ENCODE measurements around the gene ACSL4.

Gene ACSL4

DNA sequence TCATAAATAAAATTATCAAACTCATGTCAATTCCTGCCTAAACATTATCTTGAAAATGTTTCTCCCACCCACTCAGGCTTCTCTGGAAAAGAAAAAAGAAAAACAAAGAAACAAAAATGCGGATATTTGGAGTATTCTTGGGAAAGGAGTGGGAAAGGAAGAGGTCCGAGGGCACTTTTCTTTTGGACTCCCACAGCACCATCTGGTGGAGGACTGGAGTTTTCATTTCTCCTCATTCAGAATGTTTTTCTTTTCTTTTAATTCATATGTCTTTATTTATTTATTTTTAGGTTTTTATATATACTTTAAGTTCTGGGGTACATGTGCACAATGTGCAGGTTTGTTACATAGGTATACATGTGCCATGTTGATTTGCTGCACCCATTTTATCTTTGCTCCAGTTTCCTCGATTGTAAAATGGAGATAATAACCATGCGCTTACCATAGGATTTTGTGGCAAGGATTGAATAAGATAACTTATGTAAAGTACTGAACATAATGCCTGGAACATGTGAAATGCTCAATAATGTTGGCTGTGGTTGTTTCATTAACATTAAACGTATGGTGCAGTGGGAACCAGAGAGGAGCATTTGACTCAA lies 100.1 kb downstream of the ACSL4 start (continued):
- TF ChIP-seq ZFP30 (CRISPR knock-in tag; IDR thresholded peaks at IDR 0.05) = no peak
- TF ChIP-seq ZNF8 (CRISPR knock-in tag; IDR thresholded peaks at IDR 0.05) = no peak
- TF ChIP-seq GLIS3 (CRISPR knock-in tag; IDR thresholded peaks at IDR 0.05) = no peak
- no peak for TF ChIP-seq SNAI2 (CRISPR knock-in tag; IDR thresholded peaks at IDR 0.05)
- TF ChIP-seq ZNF565 (CRISPR knock-in tag; conservative IDR thresholded peaks at IDR 0.05; ENCODE audit: low read depth) = no peak
- TF ChIP-seq ZFP3 (CRISPR knock-in tag; IDR thresholded peaks at IDR 0.05) = no peak
- TF ChIP-seq TOX (CRISPR knock-in tag; IDR thresholded peaks at IDR 0.05; ENCODE audit: borderline replicate concordance) = no peak
- TF ChIP-seq ZNF70 (CRISPR knock-in tag; IDR thresholded peaks at IDR 0.05) = no peak
- TF ChIP-seq BACH2 (CRISPR knock-in tag; IDR thresholded peaks at IDR 0.05; ENCODE audit: borderline replicate concordance) = no peak

DNA sequence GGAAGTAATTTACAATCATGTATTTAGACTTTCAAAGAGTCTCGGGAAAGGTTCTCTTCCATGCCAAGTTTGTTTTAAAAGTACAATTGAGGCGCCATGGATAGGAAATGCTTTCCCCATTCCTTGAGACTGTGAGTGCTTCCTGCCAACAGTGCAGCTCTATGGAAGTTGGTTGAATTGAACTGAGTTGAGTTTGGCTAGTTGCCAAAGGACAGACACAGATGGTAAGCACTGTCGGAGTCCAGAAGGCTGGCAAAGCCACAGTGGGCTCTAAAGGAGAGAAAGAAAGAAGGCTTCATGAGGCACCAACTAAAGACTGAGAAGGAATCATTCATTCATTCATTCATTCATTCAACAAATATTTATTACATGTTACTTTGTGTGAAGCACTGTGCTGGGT lies 103.7 kb downstream of the ACSL4 start:
- TF ChIP-seq, protein P1, sequence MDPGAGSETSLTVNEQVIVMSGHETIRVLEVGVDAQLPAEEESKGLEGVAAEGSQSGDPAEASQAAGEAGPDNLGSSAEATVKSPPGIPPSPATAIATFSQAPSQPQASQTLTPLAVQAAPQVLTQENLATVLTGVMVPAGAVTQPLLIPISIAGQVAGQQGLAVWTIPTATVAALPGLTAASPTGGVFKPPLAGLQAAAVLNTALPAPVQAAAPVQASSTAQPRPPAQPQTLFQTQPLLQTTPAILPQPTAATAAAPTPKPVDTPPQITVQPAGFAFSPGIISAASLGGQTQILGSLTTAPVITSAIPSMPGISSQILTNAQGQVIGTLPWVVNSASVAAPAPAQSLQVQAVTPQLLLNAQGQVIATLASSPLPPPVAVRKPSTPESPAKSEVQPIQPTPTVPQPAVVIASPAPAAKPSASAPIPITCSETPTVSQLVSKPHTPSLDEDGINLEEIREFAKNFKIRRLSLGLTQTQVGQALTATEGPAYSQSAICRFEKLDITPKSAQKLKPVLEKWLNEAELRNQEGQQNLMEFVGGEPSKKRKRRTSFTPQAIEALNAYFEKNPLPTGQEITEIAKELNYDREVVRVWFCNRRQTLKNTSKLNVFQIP (CRISPR knock-in tag; IDR thresholded peaks at IDR 0.05; ENCODE audit: borderline replicate concordance, low read depth) = no peak
- no peak for TF ChIP-seq ZFP3 (CRISPR knock-in tag; IDR thresholded peaks at IDR 0.05)
- TF ChIP-seq, protein P2, sequence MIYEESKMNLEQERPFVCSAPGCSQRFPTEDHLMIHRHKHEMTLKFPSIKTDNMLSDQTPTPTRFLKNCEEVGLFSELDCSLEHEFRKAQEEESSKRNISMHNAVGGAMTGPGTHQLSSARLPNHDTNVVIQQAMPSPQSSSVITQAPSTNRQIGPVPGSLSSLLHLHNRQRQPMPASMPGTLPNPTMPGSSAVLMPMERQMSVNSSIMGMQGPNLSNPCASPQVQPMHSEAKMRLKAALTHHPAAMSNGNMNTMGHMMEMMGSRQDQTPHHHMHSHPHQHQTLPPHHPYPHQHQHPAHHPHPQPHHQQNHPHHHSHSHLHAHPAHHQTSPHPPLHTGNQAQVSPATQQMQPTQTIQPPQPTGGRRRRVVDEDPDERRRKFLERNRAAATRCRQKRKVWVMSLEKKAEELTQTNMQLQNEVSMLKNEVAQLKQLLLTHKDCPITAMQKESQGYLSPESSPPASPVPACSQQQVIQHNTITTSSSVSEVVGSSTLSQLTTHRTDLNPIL (CRISPR knock-in tag; IDR thresholded peaks at IDR 0.05; ENCODE audit: low read depth) = no peak
- TF ChIP-seq ZC3H10 (CRISPR knock-in tag; IDR thresholded peaks at IDR 0.05) = no peak
- no peak for TF ChIP-seq ZFP30 (CRISPR knock-in tag; IDR thresholded peaks at IDR 0.05)
- TF ChIP-seq, protein P3, sequence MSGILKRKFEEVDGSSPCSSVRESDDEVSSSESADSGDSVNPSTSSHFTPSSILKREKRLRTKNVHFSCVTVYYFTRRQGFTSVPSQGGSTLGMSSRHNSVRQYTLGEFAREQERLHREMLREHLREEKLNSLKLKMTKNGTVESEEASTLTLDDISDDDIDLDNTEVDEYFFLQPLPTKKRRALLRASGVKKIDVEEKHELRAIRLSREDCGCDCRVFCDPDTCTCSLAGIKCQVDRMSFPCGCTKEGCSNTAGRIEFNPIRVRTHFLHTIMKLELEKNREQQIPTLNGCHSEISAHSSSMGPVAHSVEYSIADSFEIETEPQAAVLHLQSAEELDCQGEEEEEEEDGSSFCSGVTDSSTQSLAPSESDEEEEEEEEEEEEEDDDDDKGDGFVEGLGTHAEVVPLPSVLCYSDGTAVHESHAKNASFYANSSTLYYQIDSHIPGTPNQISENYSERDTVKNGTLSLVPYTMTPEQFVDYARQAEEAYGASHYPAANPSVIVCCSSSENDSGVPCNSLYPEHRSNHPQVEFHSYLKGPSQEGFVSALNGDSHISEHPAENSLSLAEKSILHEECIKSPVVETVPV (CRISPR knock-in tag; IDR thresholded peaks at IDR 0.05) = no peak
- TF ChIP-seq ZNF70 (CRISPR knock-in tag; IDR thresholded peaks at IDR 0.05) = no peak
- TF ChIP-seq GLIS3 (CRISPR knock-in tag; IDR thresholded peaks at IDR 0.05) = no peak
- ATAC-seq = no peak

DNA sequence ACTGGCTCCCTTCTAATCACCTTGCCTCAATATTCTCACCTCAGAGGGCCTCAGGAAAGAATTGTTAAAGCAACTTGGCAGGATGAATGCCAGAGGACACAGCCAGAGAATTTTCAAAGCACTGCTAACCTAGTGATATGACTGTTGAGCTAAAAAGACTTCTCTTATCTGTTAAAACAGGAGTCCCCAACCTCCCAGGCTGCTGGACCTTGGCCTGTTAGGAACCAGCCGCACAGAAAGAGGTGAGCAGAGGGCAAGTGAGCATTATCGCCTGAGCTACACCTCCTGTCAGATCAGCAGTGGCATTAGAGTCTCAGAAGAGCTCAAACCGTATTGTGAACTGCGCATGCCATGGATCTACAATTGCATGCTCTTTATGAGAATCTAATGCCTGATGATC lies 106.4 kb downstream of the ACSL4 start:
- no peak for ATAC-seq
- TF ChIP-seq SNAI2 (CRISPR knock-in tag; IDR thresholded peaks at IDR 0.05) (no peak), ARNTL (CRISPR knock-in tag; IDR thresholded peaks at IDR 0.05; ENCODE audit: borderline replicate concordance, low read depth) (no peak), ESRRG (CRISPR knock-in tag; IDR thresholded peaks at IDR 0.05) (no peak), ZNF565 (CRISPR knock-in tag; conservative IDR thresholded peaks at IDR 0.05; ENCODE audit: low read depth) (no peak)

DNA sequence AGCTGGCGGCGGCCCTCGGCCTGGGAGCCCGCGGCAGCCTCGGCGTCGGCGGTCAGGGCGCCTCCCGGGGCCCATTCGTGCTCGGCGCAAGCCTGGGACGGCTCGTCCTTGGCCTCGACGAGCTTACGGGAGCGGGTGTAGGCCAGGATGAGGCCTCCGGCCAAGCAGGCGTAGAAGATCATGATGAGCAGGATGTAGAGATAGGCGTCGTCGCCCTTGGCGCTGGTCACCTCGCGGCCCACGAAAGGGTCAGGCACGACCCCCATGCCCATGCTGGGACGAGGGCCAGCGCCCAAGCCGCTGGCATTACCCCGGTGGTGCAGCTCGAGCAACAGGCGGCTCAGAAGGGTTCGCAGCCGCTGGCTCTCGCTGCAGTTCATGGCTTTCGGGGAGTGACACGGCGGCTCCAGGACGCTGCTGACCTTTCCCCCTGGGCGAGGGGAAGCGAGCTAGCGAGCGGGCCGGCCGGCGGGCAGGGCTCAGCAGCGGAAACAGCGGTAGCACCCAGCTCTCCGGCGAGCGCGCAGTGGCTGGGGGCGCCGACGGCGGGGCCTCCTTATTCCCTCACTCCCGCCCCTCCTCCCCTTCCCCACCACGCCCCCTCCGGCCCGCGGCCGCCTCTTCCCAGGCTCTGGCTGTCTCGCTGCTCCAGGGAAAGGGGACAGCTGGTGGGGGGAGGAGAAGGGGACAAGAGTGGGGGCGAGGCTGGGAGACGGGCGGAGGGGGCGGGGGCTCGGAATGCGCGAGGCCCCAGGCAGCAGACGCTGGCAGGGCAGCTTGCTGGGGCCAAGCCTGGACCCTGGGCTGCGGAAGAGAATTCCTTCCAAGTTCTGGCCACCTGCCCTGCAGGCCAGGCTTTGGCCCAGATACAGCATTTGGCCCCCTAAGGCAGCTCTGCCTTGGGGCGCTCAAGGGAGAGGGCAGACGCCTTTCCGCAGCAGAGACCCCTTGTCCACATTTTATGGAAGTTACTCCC lies 108.1 kb downstream of the ACSL4 start, which contains the start of gene KCNE5:
KCNE5 (minus strand) TSS at position 532 of the 976 bp plus-strand sequence; CDS start at position 380, 152 bp downstream.
- no peak for ATAC-seq
- no peak for TF ChIP-seq ZC3H10 (CRISPR knock-in tag; IDR thresholded peaks at IDR 0.05)
- no peak for TF ChIP-seq ARNTL (CRISPR knock-in tag; IDR thresholded peaks at IDR 0.05; ENCODE audit: borderline replicate concordance, low read depth)
- no peak for TF ChIP-seq RARB (CRISPR knock-in tag; IDR thresholded peaks at IDR 0.05)
- TF ChIP-seq, protein P4, sequence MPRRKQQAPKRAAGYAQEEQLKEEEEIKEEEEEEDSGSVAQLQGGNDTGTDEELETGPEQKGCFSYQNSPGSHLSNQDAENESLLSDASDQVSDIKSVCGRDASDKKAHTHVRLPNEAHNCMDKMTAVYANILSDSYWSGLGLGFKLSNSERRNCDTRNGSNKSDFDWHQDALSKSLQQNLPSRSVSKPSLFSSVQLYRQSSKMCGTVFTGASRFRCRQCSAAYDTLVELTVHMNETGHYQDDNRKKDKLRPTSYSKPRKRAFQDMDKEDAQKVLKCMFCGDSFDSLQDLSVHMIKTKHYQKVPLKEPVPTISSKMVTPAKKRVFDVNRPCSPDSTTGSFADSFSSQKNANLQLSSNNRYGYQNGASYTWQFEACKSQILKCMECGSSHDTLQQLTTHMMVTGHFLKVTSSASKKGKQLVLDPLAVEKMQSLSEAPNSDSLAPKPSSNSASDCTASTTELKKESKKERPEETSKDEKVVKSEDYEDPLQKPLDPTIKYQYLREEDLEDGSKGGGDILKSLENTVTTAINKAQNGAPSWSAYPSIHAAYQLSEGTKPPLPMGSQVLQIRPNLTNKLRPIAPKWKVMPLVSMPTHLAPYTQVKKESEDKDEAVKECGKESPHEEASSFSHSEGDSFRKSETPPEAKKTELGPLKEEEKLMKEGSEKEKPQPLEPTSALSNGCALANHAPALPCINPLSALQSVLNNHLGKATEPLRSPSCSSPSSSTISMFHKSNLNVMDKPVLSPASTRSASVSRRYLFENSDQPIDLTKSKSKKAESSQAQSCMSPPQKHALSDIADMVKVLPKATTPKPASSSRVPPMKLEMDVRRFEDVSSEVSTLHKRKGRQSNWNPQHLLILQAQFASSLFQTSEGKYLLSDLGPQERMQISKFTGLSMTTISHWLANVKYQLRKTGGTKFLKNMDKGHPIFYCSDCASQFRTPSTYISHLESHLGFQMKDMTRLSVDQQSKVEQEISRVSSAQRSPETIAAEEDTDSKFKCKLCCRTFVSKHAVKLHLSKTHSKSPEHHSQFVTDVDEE (CRISPR knock-in tag; IDR thresholded peaks at IDR 0.05) = no peak
- TF ChIP-seq, protein P5, sequence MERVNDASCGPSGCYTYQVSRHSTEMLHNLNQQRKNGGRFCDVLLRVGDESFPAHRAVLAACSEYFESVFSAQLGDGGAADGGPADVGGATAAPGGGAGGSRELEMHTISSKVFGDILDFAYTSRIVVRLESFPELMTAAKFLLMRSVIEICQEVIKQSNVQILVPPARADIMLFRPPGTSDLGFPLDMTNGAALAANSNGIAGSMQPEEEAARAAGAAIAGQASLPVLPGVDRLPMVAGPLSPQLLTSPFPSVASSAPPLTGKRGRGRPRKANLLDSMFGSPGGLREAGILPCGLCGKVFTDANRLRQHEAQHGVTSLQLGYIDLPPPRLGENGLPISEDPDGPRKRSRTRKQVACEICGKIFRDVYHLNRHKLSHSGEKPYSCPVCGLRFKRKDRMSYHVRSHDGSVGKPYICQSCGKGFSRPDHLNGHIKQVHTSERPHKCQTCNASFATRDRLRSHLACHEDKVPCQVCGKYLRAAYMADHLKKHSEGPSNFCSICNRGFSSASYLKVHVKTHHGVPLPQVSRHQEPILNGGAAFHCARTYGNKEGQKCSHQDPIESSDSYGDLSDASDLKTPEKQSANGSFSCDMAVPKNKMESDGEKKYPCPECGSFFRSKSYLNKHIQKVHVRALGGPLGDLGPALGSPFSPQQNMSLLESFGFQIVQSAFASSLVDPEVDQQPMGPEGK (CRISPR knock-in tag; IDR thresholded peaks at IDR 0.05; ENCODE audit: borderline replicate concordance) = no peak
- TF ChIP-seq, protein P3 (CRISPR knock-in tag; IDR thresholded peaks at IDR 0.05) = no peak
- TF ChIP-seq, protein P1 (CRISPR knock-in tag; IDR thresholded peaks at IDR 0.05; ENCODE audit: borderline replicate concordance, low read depth) = no peak
- no peak for TF ChIP-seq SNAI2 (CRISPR knock-in tag; IDR thresholded peaks at IDR 0.05)
- TF ChIP-seq TOX (CRISPR knock-in tag; IDR thresholded peaks at IDR 0.05; ENCODE audit: borderline replicate concordance) = no peak
- TF ChIP-seq BACH2 (CRISPR knock-in tag; IDR thresholded peaks at IDR 0.05; ENCODE audit: borderline replicate concordance) = no peak
- TF ChIP-seq OSR1 (CRISPR knock-in tag; IDR thresholded peaks at IDR 0.05) = no peak
- no peak for TF ChIP-seq PPARA (CRISPR knock-in tag; IDR thresholded peaks at IDR 0.05; ENCODE audit: borderline replicate concordance)
- no peak for TF ChIP-seq ZNF8 (CRISPR knock-in tag; IDR thresholded peaks at IDR 0.05)
- TF ChIP-seq CSDC2 (CRISPR knock-in tag; IDR thresholded peaks at IDR 0.05) = no peak

Data from SK-N-SH treated with all-trans-retinoic acid at 6 μM for 48 hours (cell line).